Neural cell (in vitro differentiated cells): ENCODE results near the gene PPP1CB.

ENCODE experiments used
- EP300 ChIP-seq: fragments of 450-650 bp; conservative IDR thresholded peaks from 2 replicates; pipeline ENCODE4 v1.6.1; 2014; ENCODE audit warnings: antibody characterized with exemption, mild to moderate bottlenecking, moderate library complexity; ENCODE audit not compliant: poor library complexity, severe bottlenecking
- EZH2 ChIP-seq: fragments of 200-600, 300-800 bp; shearing (Covaris generic), sonication (generic); IDR thresholded peaks from 2 replicates; pipeline ENCODE4 v1.6.1; 2014; ENCODE audit warnings: antibody characterized with exemption, low read length, borderline replicate concordance, mild to moderate bottlenecking; ENCODE audit not compliant: insufficient read depth, poor library complexity, severe bottlenecking
- POLR2AphosphoS5 ChIP-seq: IDR thresholded peaks from 2 replicates; pipeline ENCODE4 v1.6.1; 2012
- RAD21 ChIP-seq: fragments of 450-650 bp; conservative IDR thresholded peaks from 2 replicates; pipeline ENCODE4 v1.6.1; 2014; ENCODE audit warnings: antibody characterized with exemption, mild to moderate bottlenecking, moderate library complexity
- SMC3 ChIP-seq: fragments of 450-650 bp; conservative IDR thresholded peaks from 2 replicates; pipeline ENCODE4 v1.6.1; 2014; ENCODE audit warnings: antibody characterized with exemption, mild to moderate bottlenecking, moderate library complexity; ENCODE audit not compliant: poor library complexity
- TAF1 ChIP-seq: IDR thresholded peaks from 2 replicates; pipeline ENCODE4 v1.6.1; 2012; ENCODE audit warnings: low read depth
- TF ChIP-seq, protein P1 (sequence below): fragments of 450-650 bp; IDR thresholded peaks from 2 replicates; pipeline ENCODE4 v1.5.1; 2014; ENCODE audit warnings: antibody characterized with exemption, mild to moderate bottlenecking, moderate library complexity; ENCODE audit not compliant: poor library complexity, severe bottlenecking
- TF ChIP-seq, protein P2 (sequence below): IDR thresholded peaks from 2 replicates; pipeline ENCODE4 v1.6.1; 2012; ENCODE audit warnings: borderline replicate concordance

DNA sequence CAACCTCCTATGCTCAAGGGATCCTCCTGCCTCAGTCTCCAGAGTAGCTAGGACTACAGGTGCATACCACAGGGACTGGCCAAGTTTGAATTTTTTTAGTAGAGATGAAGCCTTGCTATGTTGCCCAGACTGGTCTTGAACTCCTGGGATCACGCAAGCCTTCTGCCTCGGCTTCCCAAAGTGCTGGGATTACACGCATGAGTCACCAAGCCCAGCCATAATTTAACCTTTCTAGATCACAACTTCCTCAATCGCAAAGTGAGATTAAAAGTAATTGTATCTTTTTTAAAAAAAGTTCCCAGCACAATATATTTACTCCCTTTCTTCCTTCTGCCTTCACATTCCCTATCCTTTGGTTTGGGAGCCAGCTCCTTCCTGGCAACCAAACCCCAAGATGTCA is 5.8 kb upstream of the PPP1CB start:
- TF ChIP-seq, protein P1, sequence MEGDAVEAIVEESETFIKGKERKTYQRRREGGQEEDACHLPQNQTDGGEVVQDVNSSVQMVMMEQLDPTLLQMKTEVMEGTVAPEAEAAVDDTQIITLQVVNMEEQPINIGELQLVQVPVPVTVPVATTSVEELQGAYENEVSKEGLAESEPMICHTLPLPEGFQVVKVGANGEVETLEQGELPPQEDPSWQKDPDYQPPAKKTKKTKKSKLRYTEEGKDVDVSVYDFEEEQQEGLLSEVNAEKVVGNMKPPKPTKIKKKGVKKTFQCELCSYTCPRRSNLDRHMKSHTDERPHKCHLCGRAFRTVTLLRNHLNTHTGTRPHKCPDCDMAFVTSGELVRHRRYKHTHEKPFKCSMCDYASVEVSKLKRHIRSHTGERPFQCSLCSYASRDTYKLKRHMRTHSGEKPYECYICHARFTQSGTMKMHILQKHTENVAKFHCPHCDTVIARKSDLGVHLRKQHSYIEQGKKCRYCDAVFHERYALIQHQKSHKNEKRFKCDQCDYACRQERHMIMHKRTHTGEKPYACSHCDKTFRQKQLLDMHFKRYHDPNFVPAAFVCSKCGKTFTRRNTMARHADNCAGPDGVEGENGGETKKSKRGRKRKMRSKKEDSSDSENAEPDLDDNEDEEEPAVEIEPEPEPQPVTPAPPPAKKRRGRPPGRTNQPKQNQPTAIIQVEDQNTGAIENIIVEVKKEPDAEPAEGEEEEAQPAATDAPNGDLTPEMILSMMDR = no peak
- no peak for TF ChIP-seq EZH2
- no peak for TF ChIP-seq RAD21
- TF ChIP-seq POLR2AphosphoS5 = no peak
- no peak for TF ChIP-seq TAF1
- TF ChIP-seq EP300 = no peak
- TF ChIP-seq, protein P2, sequence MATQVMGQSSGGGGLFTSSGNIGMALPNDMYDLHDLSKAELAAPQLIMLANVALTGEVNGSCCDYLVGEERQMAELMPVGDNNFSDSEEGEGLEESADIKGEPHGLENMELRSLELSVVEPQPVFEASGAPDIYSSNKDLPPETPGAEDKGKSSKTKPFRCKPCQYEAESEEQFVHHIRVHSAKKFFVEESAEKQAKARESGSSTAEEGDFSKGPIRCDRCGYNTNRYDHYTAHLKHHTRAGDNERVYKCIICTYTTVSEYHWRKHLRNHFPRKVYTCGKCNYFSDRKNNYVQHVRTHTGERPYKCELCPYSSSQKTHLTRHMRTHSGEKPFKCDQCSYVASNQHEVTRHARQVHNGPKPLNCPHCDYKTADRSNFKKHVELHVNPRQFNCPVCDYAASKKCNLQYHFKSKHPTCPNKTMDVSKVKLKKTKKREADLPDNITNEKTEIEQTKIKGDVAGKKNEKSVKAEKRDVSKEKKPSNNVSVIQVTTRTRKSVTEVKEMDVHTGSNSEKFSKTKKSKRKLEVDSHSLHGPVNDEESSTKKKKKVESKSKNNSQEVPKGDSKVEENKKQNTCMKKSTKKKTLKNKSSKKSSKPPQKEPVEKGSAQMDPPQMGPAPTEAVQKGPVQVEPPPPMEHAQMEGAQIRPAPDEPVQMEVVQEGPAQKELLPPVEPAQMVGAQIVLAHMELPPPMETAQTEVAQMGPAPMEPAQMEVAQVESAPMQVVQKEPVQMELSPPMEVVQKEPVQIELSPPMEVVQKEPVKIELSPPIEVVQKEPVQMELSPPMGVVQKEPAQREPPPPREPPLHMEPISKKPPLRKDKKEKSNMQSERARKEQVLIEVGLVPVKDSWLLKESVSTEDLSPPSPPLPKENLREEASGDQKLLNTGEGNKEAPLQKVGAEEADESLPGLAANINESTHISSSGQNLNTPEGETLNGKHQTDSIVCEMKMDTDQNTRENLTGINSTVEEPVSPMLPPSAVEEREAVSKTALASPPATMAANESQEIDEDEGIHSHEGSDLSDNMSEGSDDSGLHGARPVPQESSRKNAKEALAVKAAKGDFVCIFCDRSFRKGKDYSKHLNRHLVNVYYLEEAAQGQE = no peak
- no peak for TF ChIP-seq SMC3
